SK-N-SH treated with all-trans-retinoic acid at 6 μM for 48 hours (cell line): ENCODE data around the gene RAB13.

ENCODE experiments used
- ATAC-seq: fragments of 200-7000 bp; cut with Tn5 transposase; 3 replicates; pipeline ENCODE4 v1.9.1; 2020; ENCODE audit warnings: mild to moderate bottlenecking, moderate library complexity
- ARNTL ChIP-seq: fragments of 450-650 bp; formaldehyde crosslinking; IDR thresholded peaks from 2 replicates; pipeline ENCODE4 v1.5.0; 2020; ENCODE audit warnings: low read depth, mild to moderate bottlenecking, moderate library complexity, borderline replicate concordance
- ISL1 ChIP-seq: fragments of 250-450 bp; sonication (Bioruptor Pico); IDR thresholded peaks from 2 replicates; pipeline ENCODE4 v2.1.2; 2022; ENCODE audit warnings: mild to moderate bottlenecking, moderate library complexity
- OSR1 ChIP-seq: fragments of 250-450 bp; sonication (Bioruptor Pico); IDR thresholded peaks from 2 replicates; pipeline ENCODE4 v1.8.0; 2022; ENCODE audit warnings: moderate library complexity, mild to moderate bottlenecking, inconsistent platforms
- POU6F1 ChIP-seq: fragments of 250-450 bp; sonication (Bioruptor Pico); IDR thresholded peaks from 2 replicates; pipeline ENCODE4 v1.8.0; 2021; ENCODE audit warnings: low read depth, mild to moderate bottlenecking, moderate library complexity, borderline replicate concordance
- PPARA ChIP-seq: fragments of 250-450 bp; sonication (Bioruptor Pico); IDR thresholded peaks from 2 replicates; pipeline ENCODE4 v1.5.0; 2020; ENCODE audit warnings: mild to moderate bottlenecking, borderline replicate concordance
- RARB ChIP-seq: fragments of 250-450 bp; sonication (Bioruptor Pico); IDR thresholded peaks from 2 replicates; pipeline ENCODE4 v1.8.0; 2021; ENCODE audit warnings: mild to moderate bottlenecking, moderate library complexity
- SNAI2 ChIP-seq: fragments of 250-450 bp; sonication (Bioruptor Pico); IDR thresholded peaks from 2 replicates; pipeline ENCODE4 v1.5.0; 2020; ENCODE audit warnings: mild to moderate bottlenecking, moderate library complexity
- TCF4 ChIP-seq: fragments of 250-450 bp; sonication (Bioruptor Pico); IDR thresholded peaks from 2 replicates; pipeline ENCODE4 v1.8.0; 2021; ENCODE audit warnings: mild to moderate bottlenecking, moderate library complexity, borderline replicate concordance
- TOX ChIP-seq: fragments of 250-450 bp; sonication (Bioruptor Pico); IDR thresholded peaks from 2 replicates; pipeline ENCODE4 v1.8.0; 2021; ENCODE audit warnings: mild to moderate bottlenecking, moderate library complexity, borderline replicate concordance
- ZC3H10 ChIP-seq: fragments of 250-450 bp; sonication (Bioruptor Pico); IDR thresholded peaks from 2 replicates; pipeline ENCODE4 v1.5.1; 2021; ENCODE audit warnings: mild to moderate bottlenecking, moderate library complexity
- ZFP3 ChIP-seq: fragments of 250-450 bp; sonication (Bioruptor Pico); IDR thresholded peaks from 2 replicates; pipeline ENCODE4 v1.5.0; 2020; ENCODE audit warnings: mild to moderate bottlenecking, moderate library complexity
- ZNF565 ChIP-seq: fragments of 450-650 bp; formaldehyde crosslinking; conservative IDR thresholded peaks from 2 replicates; pipeline ENCODE4 v1.5.0; 2020; ENCODE audit warnings: low read depth, mild to moderate bottlenecking, moderate library complexity
- ZNF70 ChIP-seq: fragments of 450-650 bp; formaldehyde crosslinking; IDR thresholded peaks from 2 replicates; pipeline ENCODE4 v1.5.0; 2020; ENCODE audit warnings: mild to moderate bottlenecking, moderate library complexity
- ZNF8 ChIP-seq: fragments of 450-650 bp; formaldehyde crosslinking; IDR thresholded peaks from 2 replicates; pipeline ENCODE4 v1.5.0; 2020; ENCODE audit warnings: mild to moderate bottlenecking, moderate library complexity
- TF ChIP-seq, protein P1 (sequence below): fragments of 250-450 bp; sonication (Bioruptor Pico); IDR thresholded peaks from 2 replicates; pipeline ENCODE4 v1.5.1; 2021; ENCODE audit warnings: mild to moderate bottlenecking, moderate library complexity
- TF ChIP-seq, protein P2 (sequence below): fragments of 250-450 bp; sonication (Bioruptor Pico); IDR thresholded peaks from 2 replicates; pipeline ENCODE4 v1.5.1; 2020; ENCODE audit warnings: low read depth, mild to moderate bottlenecking, moderate library complexity
- TF ChIP-seq, protein P3 (sequence below): fragments of 250-450 bp; sonication (Bioruptor Pico); IDR thresholded peaks from 2 replicates; pipeline ENCODE4 v1.5.0; 2020; ENCODE audit warnings: mild to moderate bottlenecking, moderate library complexity
- TF ChIP-seq, protein P4 (sequence below): fragments of 250-450 bp; sonication (Bioruptor Pico); IDR thresholded peaks from 2 replicates; pipeline ENCODE4 v1.8.0; 2020; ENCODE audit warnings: mild to moderate bottlenecking, moderate library complexity, borderline replicate concordance

Gene RAB13

GRCh38 chr1:153951801-153952200 is 34.3 kb downstream of the RAB13 start:
- no peak for ATAC-seq
- no peak for TF ChIP-seq ZFP3 (CRISPR knock-in tag)
- no peak for TF ChIP-seq ZNF70 (CRISPR knock-in tag)
- TF ChIP-seq ARNTL (CRISPR knock-in tag) = no peak
- TF ChIP-seq PPARA (CRISPR knock-in tag) = no peak
- TF ChIP-seq, protein P1, sequence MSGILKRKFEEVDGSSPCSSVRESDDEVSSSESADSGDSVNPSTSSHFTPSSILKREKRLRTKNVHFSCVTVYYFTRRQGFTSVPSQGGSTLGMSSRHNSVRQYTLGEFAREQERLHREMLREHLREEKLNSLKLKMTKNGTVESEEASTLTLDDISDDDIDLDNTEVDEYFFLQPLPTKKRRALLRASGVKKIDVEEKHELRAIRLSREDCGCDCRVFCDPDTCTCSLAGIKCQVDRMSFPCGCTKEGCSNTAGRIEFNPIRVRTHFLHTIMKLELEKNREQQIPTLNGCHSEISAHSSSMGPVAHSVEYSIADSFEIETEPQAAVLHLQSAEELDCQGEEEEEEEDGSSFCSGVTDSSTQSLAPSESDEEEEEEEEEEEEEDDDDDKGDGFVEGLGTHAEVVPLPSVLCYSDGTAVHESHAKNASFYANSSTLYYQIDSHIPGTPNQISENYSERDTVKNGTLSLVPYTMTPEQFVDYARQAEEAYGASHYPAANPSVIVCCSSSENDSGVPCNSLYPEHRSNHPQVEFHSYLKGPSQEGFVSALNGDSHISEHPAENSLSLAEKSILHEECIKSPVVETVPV = no peak
- no peak for TF ChIP-seq ZNF565
- TF ChIP-seq, protein P2, sequence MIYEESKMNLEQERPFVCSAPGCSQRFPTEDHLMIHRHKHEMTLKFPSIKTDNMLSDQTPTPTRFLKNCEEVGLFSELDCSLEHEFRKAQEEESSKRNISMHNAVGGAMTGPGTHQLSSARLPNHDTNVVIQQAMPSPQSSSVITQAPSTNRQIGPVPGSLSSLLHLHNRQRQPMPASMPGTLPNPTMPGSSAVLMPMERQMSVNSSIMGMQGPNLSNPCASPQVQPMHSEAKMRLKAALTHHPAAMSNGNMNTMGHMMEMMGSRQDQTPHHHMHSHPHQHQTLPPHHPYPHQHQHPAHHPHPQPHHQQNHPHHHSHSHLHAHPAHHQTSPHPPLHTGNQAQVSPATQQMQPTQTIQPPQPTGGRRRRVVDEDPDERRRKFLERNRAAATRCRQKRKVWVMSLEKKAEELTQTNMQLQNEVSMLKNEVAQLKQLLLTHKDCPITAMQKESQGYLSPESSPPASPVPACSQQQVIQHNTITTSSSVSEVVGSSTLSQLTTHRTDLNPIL (CRISPR knock-in tag) = no peak
- TF ChIP-seq, protein P3, sequence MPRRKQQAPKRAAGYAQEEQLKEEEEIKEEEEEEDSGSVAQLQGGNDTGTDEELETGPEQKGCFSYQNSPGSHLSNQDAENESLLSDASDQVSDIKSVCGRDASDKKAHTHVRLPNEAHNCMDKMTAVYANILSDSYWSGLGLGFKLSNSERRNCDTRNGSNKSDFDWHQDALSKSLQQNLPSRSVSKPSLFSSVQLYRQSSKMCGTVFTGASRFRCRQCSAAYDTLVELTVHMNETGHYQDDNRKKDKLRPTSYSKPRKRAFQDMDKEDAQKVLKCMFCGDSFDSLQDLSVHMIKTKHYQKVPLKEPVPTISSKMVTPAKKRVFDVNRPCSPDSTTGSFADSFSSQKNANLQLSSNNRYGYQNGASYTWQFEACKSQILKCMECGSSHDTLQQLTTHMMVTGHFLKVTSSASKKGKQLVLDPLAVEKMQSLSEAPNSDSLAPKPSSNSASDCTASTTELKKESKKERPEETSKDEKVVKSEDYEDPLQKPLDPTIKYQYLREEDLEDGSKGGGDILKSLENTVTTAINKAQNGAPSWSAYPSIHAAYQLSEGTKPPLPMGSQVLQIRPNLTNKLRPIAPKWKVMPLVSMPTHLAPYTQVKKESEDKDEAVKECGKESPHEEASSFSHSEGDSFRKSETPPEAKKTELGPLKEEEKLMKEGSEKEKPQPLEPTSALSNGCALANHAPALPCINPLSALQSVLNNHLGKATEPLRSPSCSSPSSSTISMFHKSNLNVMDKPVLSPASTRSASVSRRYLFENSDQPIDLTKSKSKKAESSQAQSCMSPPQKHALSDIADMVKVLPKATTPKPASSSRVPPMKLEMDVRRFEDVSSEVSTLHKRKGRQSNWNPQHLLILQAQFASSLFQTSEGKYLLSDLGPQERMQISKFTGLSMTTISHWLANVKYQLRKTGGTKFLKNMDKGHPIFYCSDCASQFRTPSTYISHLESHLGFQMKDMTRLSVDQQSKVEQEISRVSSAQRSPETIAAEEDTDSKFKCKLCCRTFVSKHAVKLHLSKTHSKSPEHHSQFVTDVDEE = no peak
- TF ChIP-seq, all 23 proteins: peak for 0

DNA sequence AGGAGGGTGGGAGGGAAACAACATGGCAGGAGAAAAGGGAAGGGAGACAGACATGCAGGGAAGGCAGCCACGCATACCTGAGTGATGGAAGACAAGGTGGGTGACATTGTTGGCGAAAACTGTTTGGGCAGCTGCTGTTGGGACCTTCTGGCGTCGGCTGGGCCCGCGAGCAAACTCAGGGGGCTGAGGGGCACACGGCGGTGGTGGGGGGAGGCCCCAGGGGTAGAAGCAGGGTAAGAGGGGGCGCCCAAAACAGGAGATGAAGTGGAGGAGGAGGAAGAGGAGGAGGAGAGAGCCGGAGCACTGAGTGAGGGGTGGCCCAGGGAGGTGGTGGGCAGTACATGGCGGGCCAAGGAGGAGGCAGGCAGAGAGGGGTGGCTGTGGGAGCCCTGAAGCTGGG is 35.0 kb downstream of the RAB13 start:
- no peak for ATAC-seq
- TF ChIP-seq RARB (no peak), ZC3H10 (CRISPR knock-in tag) (no peak), TOX (no peak), ISL1 (no peak), ZNF70 (CRISPR knock-in tag) (no peak), PPARA (CRISPR knock-in tag) (no peak), OSR1 (CRISPR knock-in tag) (no peak), ZNF8 (CRISPR knock-in tag) (no peak), TCF4 (CRISPR knock-in tag) (no peak), SNAI2 (CRISPR knock-in tag) (no peak), POU6F1 (CRISPR knock-in tag) (no peak)
- TF ChIP-seq, protein P4, sequence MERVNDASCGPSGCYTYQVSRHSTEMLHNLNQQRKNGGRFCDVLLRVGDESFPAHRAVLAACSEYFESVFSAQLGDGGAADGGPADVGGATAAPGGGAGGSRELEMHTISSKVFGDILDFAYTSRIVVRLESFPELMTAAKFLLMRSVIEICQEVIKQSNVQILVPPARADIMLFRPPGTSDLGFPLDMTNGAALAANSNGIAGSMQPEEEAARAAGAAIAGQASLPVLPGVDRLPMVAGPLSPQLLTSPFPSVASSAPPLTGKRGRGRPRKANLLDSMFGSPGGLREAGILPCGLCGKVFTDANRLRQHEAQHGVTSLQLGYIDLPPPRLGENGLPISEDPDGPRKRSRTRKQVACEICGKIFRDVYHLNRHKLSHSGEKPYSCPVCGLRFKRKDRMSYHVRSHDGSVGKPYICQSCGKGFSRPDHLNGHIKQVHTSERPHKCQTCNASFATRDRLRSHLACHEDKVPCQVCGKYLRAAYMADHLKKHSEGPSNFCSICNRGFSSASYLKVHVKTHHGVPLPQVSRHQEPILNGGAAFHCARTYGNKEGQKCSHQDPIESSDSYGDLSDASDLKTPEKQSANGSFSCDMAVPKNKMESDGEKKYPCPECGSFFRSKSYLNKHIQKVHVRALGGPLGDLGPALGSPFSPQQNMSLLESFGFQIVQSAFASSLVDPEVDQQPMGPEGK = no peak
- TF ChIP-seq, protein P3 = no peak
- TF ChIP-seq, protein P1 = no peak
